ENCODE data around the gene LSP1.

Gene LSP1

DNA sequence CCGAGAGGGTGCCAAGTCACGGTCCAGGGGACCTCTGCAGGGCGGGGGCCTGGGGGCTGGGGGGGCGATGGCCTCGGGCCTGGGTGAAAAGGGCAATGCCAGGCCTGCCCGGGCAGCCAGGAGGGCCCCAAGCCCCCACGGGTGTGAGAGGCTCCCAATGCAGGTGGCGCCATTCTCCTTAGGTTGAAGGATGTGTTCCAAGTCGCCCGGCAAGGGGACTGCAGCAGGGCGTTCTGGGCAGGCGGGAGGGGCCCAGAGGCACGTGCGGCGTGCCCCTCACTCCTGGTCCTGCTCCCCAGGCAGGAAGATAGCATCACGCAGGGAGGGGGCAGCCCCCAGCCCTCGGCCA is 14.8 kb upstream of the LSP1 start:
- DNase-seq = no peak

DNA sequence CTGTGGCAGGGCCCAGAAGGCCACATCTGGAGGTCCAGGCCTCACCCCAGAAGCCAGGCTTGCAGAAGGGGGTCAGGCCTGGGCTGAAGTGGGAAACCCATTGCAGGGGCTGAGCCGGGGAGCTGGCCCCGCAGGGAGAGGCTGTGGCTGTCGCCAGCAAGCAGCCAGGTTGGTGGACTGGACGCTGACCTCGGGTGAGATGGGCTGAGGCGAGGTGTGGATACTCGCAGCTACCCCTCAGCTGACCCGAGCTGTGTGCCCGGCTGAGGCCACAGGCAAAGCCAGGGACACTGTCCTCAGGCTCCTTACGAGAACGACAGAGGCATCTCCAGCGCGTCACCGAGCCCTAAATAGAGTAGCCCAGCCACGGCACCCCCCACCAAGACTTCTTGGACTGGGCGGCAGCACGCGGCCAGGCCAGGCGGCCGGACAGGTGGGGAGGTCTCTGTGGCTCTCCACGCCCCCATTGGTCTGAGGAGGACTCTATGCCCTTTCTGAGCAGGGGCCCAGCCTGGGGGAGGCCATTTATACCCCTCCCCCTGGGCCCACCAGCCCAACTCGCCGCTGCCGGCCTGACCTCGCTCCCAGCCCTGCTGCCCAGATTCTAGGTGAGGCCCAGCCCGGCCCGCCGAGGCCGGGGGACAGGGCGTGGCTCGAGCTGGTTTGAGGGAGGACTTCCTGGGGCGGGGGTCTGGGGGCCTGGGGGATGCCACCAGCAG is 14.3 kb upstream of the LSP1 start, which contains the start of gene TNNI2:
Gene TNNI2, plus strand, starts transcription at position 556 of the 719 bp plus-strand sequence. CDS start 716 bp downstream, outside the sequence.
- no peak for DNase-seq

DNA sequence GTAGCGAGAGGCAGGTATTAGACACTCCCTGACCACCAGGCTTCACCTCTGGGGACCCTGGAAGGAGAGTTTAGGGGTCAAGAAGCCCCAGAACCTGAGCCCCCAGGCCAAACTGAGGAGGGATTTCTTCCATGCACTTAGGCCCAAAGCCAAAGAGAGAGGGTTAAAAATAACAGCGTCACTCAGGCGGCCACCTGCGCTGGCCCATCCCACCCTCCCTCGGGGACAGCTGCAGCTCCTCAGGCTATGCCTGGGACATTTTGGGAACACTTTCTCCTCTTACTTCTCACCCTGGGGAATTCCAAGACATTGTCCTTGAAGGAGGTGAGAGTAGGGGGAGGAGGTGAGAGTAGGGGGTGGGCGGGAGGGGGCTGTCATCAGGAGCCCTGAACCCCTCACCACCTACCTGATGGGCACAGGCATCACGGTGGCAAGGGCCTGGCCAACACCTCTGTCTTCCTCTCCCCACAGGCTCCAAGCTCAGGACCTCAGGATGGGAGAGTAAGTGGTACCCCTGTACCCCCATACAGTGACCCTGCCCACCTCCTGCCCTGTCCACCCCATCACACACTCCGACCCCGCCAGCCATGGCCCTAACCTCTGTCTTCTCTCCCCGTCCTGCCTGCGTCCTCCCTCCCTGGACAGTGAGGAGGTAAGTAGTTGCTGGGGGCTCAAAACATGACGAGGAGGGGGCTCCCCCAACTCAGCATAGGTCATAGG is 13.5 kb upstream of the LSP1 start:
- DNase-seq = no peak

DNA sequence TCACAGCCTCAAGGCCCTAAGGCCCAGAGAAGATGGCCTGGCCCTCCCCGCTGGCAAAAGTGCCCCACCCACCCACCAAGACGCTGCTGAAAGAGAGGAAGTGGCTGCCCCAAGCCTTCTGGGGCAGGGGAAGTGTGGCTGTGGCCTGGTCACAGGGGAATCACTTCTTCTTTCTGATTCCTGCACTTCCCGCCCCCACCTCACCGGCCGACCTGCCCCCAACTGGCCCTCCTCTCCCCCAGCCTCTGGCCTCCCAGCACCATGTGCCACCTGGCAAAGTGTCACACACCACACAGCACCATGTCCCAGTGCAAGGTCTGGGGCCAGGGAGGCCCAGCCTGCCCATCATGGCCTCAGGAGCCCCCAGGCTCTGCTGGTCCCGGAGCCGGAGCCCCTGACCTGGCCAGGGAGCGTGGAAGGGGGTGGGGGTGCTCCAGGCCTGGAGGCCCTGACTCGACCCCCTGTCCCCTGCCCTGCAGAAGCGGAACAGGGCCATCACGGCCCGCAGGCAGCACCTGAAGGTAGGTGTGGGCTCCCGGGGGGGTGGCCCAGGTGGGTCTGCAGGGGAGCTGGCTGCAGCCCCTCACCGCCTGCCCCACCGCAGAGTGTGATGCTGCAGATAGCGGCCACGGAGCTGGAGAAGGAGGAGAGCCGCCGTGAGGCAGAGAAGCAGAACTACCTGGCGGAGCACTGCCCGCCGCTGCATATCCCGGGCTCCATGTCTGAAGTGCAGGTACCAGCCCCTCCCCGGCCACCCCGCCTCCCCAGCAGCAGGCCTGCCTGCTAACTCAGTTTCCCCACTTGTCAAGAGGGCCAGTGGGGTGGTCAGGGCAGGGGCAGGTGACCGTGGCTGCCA is 12.7 kb upstream of the LSP1 start:
- peak; percentile 23 for DNase-seq

DNA sequence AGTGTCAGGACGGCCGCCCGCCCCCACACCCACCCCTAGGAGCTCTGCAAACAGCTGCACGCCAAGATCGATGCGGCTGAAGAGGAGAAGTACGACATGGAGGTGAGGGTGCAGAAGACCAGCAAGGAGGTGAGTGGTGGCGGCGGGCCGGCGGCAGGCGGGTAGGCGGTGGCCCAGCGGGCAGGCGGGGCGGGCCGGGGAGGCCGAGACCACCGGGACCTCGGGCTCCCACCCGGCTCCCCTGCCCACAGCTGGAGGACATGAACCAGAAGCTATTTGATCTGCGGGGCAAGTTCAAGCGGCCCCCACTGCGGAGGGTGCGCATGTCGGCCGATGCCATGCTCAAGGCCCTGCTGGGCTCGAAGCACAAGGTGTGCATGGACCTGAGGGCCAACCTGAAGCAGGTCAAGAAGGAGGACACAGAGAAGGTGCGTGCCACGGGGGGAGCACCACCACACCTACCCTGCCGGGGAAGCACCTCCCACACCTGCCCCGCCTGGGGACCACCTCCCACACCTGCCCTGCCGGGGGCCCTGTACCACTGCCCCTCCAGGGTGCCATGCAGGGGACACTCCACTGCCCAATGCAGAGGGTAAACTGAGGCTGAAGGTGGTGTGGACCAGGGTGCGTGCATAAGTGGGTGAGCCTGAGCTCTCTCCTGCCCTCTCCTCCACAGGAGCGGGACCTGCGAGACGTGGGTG is 12.0 kb upstream of the LSP1 start:
- no peak for DNase-seq

DNA sequence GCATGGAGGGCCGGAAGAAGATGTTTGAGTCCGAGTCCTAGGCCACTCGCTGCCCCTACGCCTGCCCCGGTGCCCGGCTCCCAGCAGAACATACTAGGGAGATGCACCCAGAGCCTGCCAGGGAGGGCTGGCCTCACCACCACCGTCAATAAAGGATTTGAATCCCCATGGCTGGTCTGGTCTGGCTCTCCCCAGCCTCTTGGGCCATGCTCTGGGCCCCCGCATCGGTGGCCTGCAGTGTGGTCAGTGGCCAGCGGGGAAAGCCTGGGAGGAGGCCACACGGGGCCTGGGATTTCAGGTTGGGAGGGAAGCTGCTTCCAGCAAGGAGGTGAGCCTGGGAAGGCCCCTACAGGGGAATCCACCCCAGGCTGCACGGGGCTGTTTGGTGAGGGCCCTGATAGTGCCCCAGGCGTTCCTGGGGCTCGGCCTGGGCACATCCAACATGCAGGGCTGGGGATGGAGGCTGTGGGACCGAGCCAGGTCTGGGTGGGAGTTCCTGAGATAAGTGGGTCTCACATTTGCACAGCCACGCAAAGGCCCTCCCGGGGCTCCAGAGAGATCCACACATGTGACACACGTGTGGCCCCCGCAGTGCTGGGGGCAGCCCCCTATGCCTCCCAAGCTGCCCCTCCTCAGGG is 11.3 kb upstream of the LSP1 start:
- DNase-seq = no peak

DNA sequence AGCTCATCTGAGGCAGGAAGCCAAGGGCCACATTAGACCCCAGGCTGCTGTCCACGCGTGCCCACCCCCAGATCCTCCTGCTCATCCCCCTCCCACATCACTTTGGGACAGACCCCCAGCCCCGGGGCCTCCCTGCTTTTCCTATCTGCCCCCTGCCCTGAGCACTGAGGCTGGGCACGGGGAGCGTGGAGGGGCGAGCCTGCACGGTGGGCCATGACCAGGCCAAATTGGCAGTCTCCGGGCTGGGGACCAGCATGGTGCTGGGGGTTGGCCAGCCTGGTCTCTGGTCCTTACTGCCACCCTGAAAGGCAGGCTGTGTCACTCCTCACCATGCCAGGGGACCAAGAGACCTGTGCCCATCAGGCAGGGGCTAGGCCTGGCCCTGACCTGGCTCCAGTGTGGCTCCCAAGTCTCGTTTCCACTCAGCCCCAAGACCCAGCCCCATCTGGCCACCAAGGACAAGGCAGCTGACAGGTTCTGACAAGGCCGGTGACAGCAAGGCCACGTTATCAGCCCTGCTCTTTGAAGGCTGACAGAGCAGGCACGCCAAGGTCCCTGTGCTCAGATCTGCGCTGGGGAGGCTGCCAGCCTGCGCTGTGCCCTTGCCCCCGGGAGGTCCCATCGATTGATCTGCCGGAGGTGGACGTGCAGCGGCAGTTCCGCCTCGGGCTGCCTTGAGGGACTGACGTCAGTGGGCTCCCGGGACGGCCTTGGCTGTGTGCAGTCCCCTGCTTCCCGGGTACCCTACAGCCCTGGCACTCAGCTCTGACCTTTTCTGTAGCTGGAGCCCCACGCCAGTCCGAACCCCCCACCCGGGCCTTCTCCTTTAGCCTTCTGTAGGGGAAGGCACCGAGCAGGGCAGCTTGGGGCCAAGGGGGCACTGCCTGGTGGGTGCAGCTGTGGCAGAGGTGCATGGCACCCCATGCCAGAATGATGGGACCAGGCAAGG is 10.5 kb upstream of the LSP1 start:
- DNase-seq = no peak

DNA sequence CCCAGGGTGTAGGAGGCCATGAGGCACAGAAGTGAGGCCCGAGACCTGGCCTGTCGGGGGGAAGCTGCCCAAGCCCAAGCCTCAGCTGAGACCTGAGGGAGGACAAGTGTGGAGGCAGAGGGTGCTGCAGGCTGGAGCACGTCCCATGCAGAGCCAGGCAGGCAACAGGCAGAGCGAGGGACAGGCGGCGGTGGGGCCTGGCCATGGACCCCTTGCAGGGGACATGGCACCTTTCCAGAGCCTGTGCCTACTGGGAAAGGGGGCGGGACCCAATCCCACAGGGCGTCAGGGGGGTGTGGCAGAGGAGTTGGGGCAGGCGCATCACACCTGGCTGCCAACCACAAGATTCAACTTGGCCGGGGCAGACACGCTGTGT is 9.8 kb upstream of the LSP1 start:
- DNase-seq = no peak

DNA sequence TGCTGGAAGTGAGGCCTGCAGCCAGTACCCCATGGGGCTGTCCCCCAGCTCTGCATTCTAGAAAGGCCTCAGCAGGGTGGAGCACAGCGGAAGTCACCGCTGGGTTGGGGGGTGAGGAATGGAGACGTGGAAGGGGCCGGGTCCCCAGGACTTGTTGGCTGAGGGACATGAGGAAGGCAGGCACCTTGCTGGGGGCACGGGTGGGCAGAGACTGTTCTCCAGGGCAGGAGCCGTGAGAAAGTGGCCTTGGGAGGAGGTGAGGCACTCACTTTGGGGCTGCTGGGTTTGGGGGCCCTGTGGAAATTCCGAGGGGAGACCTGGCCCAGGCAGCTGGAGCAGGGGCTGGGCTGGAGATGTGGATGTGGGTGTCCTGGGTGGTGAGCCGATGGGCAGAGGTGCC is 9.1 kb upstream of the LSP1 start:
- DNase-seq = no peak

DNA sequence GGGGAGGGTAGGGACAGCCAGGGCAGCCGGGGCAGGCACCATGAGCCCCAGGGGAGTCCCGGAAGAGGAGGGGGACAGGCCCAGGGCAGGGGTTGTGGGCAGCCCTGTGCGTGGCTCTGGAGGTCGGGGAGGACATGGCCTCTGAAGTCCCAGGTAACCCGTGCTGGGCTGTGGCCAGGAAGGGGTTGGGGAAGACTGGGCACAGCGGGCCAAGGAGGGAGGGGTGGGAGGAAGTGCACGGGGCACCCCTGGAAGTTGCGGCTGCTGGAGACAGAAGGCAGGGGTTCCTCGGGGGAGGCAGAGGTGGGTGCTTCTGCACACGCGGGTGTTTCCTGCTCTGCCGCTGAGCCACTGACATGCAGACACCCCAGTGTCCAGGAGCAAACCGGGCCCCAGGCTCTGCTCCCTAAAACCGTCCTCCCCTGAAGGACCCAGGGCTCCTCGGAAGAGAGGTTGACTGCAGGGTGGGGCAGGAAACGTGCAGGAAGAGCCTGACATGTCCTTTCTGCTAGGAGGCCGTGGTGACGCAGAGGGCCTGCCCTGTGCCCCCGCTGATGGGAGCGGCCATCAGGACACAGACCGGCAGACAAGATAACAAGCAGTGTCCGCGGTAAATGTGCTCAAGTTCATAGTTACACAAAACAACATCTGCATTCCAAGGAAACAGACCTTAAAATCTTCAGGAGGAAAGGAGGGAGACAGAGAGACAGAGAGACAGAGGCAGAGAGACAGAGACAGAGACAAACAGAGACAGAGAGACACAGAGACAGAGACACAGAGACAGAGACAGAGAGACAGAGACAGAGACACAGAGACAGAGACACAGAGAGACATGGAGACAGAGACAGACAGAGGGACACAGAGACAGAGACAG is 8.4 kb upstream of the LSP1 start:
- DNase-seq = no peak

DNA sequence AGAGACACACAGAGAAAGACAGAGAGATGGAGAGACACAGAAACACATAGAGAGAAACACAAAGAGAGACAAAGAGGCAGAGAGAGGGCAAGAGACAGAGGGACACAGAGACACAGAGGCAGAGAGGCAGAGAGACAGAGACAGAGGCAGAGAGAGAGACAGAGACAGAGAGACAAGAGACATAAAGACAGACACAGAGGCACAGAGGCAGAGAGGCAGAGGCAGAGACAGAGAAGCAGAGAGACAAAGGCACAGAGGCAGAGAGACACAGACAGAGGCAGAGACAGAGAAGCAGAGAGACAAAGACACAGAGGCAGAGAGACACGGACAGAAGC is 7.8 kb upstream of the LSP1 start:
- DNase-seq = no peak

DNA sequence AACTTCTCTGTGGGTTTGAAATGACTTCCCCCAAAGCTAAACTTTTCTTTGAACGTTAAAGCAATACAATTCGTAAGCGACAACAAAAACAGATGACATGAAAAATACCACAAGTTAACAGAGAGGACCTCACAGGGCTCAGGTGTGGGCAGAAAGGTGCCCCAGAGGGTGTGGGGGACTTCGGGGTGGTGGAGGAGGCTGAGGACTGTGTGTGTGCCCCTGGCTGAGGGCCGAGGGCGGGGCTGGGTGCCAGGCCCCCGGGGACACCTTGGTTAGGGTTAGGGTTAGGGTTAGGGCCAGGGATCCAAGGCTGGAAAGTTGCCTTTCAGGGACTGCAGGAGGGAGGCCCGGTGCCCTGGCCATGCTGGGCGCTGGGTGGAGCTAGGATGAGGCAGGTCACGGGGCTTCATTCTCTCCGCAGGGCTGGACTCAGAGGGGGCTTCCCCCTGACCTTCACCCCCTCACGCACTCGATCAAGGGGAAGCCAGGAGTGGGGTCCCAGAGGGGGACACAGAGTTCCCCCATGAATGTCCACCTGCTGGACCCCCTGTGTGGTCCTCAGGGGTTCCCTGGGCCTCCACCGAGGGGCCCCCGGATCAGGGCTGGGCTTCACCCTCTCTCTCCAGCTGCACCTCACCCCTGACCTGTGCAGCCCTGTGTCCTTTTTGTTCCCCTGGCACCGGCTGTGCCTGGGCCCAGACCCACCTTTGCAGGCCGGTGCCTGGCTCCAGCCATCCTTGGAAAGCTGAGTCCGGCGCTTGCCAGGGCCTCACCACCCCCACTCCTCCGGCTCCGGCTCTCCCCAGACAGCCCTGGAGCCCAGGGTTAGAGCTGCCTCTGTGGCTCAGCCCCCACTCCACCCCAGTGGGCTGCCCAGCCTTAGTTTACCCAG is 7.1 kb upstream of the LSP1 start:
- no peak for DNase-seq

DNA sequence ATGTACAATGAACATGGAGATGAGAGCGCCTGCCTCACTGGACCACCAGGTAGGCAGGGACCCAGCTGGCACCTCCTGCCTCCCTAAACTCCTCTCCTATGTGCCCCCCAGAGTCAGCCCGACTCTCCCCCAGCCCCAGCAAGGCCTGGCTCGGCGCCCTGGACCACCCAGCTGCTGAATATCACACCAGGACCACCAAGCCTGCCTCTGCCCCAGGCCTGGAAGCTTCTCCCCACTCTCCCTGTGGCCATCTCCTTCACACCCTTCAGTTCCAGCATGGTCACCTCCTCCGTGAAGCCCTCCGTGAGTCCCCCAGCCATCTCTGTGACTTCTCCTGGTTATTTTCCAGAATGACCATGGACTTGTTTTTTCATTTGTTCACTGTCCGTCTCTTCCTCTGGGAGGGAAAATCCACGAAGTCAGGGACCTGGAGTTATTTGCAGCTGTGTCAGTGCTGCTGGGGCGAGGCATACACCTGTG is 6.4 kb upstream of the LSP1 start:
- DNase-seq = no peak

DNA sequence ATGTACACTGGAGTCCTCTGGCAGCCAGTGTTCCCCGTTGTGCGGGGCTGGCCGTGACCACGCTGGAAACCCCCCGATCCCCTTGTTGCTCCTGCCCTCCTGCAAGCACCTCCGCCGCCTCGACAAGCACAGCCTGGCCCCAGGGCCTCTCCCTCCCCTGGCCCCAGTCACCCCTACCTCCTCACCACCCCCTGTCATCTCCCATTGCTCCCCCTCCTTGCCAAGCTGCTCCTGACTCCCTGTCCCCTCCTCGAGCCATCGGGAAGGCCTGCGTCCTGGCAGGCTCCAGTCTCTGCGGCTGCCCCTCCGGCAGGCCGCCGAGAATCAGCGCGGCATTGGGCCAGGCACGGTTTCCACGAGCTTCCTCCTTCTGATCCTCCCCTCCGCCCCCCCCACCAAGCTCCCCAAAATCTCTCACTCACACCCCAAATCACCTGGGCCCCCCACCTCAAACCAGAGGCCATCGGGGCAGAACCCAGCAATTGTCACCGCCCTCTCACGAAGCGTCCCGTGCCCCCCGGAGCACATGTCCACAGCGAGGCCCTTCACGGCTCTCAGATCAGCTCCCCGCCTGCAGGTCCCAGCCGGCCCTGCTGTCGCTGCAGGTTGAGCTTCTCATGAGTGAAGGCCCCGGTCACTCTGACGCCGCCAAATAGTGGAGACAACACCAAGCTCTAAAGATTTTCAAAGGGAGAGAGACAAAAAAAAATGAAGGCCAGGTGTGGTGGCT is 5.7 kb upstream of the LSP1 start:
- DNase-seq = no peak

DNA sequence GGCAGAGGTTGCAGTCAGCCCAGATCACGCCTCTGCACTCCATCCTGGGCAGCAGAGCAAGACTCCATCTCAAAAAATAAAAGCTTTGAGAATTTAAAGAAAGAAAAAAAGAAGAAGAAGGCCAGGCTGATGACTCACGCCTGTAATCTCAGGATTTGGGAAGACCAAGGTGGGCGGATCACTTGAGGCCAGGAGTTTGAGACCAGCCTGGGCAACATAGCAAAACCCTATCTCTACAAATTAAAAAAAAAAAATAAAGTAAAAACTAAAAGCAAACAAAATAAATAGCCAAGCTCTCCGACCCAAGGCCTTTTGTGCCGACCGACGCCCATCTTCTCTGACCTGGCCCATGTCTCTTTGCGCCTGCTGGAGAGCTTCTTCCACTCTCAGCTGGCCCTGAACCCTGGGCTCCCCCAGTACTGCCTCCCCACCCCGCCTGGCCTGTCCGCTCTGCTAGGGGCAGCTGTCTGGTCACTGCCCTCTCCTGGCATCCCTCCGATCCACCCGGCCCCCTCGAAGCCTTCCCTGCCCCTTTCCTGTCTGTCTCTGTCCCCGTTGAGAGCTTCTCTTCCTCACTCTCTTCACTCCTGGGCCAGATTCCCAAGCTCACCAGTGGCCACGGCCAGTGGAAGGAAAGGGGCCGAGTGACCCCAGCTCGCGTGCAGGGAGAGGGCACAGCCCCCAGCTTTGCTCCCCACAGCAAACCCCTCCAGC is 4.8 kb upstream of the LSP1 start:
- DNase-seq = no peak

DNA sequence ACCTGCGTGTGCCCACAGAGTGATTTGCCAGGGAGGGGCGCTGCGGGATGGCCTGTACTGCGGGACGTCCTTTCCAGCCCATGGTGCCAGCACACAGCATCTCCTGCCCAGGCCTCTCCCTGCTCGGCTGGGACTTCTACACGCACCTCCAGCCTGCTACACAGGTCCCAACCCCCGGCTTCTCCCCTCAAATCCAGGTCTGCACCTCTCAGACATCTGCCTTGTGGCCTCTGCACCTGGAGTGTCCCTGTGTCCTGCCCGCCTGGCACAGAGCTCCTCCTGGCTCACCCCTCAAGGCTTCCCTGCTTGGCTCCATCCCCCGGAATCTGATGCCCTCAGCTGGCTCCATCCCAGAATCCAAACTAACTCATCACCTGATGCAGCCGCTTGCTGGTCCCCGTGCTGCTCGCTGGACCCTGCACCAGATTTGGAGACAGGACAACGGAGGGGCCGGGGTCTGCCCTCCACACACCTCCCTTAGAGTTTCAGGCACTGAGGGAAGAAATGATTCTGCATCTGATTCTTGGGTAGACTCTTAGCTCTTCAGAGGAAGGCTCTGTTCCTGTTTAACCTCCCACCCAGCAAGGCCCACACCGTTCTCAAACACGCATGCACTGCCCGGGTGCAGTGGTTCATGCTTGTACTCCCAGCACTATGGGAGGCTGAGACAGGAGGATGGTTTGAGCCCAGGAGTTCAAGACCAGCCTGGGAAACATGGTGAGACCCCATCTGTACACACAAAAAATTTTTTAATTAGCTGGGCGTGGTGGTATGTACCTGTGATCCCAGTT is 4.0 kb upstream of the LSP1 start:
- no peak for DNase-seq
